SK-N-SH treated with all-trans-retinoic acid at 6 μM for 48 hours (cell line): ENCODE data around the gene CTTNBP2.

Experiments
- ATAC-seq: fragments of 200-7000 bp; cut with Tn5 transposase; 3 replicates; pipeline ENCODE4 v1.9.1; 2020; ENCODE audit warnings: mild to moderate bottlenecking, moderate library complexity
- ARNTL ChIP-seq: fragments of 450-650 bp; formaldehyde crosslinking; IDR thresholded peaks from 2 replicates; pipeline ENCODE4 v1.5.0; 2020; ENCODE audit warnings: low read depth, mild to moderate bottlenecking, moderate library complexity, borderline replicate concordance
- BACH2 ChIP-seq: fragments of 250-450 bp; sonication (Bioruptor Pico); IDR thresholded peaks from 2 replicates; pipeline ENCODE4 v1.9.0; 2021; ENCODE audit warnings: mild to moderate bottlenecking, borderline replicate concordance
- CREB5 ChIP-seq: fragments of 250-450 bp; sonication (Bioruptor Pico); IDR thresholded peaks from 2 replicates; pipeline ENCODE4 v1.5.1; 2020; ENCODE audit warnings: low read depth, mild to moderate bottlenecking, moderate library complexity
- CSDC2 ChIP-seq: fragments of 250-450 bp; sonication (Bioruptor Pico); IDR thresholded peaks from 2 replicates; pipeline ENCODE4 v1.5.0; 2020; ENCODE audit warnings: mild to moderate bottlenecking, moderate library complexity
- CSRNP3 ChIP-seq: fragments of 250-450 bp; sonication (Bioruptor Pico); IDR thresholded peaks from 2 replicates; pipeline ENCODE4 v1.5.1; 2021; ENCODE audit warnings: mild to moderate bottlenecking, moderate library complexity
- ESRRG ChIP-seq: fragments of 250-450 bp; sonication (Bioruptor Pico); IDR thresholded peaks from 2 replicates; pipeline ENCODE4 v1.6.1; 2021; ENCODE audit warnings: mild to moderate bottlenecking
- GLIS3 ChIP-seq: fragments of 250-450 bp; sonication (Bioruptor Pico); IDR thresholded peaks from 2 replicates; pipeline ENCODE4 v1.5.0; 2020; ENCODE audit warnings: mild to moderate bottlenecking, moderate library complexity
- ISL1 ChIP-seq: fragments of 250-450 bp; sonication (Bioruptor Pico); IDR thresholded peaks from 2 replicates; pipeline ENCODE4 v2.1.2; 2022; ENCODE audit warnings: mild to moderate bottlenecking, moderate library complexity
- OSR1 ChIP-seq: fragments of 250-450 bp; sonication (Bioruptor Pico); IDR thresholded peaks from 2 replicates; pipeline ENCODE4 v1.8.0; 2022; ENCODE audit warnings: moderate library complexity, mild to moderate bottlenecking, inconsistent platforms
- PATZ1 ChIP-seq: fragments of 250-450 bp; sonication (Bioruptor Pico); IDR thresholded peaks from 2 replicates; pipeline ENCODE4 v1.8.0; 2020; ENCODE audit warnings: mild to moderate bottlenecking, moderate library complexity, borderline replicate concordance
- PPARA ChIP-seq: fragments of 250-450 bp; sonication (Bioruptor Pico); IDR thresholded peaks from 2 replicates; pipeline ENCODE4 v1.5.0; 2020; ENCODE audit warnings: mild to moderate bottlenecking, borderline replicate concordance
- RARB ChIP-seq: fragments of 250-450 bp; sonication (Bioruptor Pico); IDR thresholded peaks from 2 replicates; pipeline ENCODE4 v1.8.0; 2021; ENCODE audit warnings: mild to moderate bottlenecking, moderate library complexity
- SNAI2 ChIP-seq: fragments of 250-450 bp; sonication (Bioruptor Pico); IDR thresholded peaks from 2 replicates; pipeline ENCODE4 v1.5.0; 2020; ENCODE audit warnings: mild to moderate bottlenecking, moderate library complexity
- TCF4 ChIP-seq: fragments of 250-450 bp; sonication (Bioruptor Pico); IDR thresholded peaks from 2 replicates; pipeline ENCODE4 v1.8.0; 2021; ENCODE audit warnings: mild to moderate bottlenecking, moderate library complexity, borderline replicate concordance
- TOX ChIP-seq: fragments of 250-450 bp; sonication (Bioruptor Pico); IDR thresholded peaks from 2 replicates; pipeline ENCODE4 v1.8.0; 2021; ENCODE audit warnings: mild to moderate bottlenecking, moderate library complexity, borderline replicate concordance
- TSHZ2 ChIP-seq: fragments of 250-450 bp; sonication (Bioruptor Pico); IDR thresholded peaks from 2 replicates; pipeline ENCODE4 v1.5.0; 2020; ENCODE audit warnings: mild to moderate bottlenecking, moderate library complexity
- ZC3H10 ChIP-seq: fragments of 250-450 bp; sonication (Bioruptor Pico); IDR thresholded peaks from 2 replicates; pipeline ENCODE4 v1.5.1; 2021; ENCODE audit warnings: mild to moderate bottlenecking, moderate library complexity
- ZFP3 ChIP-seq: fragments of 250-450 bp; sonication (Bioruptor Pico); IDR thresholded peaks from 2 replicates; pipeline ENCODE4 v1.5.0; 2020; ENCODE audit warnings: mild to moderate bottlenecking, moderate library complexity
- ZFP30 ChIP-seq: fragments of 450-650 bp; formaldehyde crosslinking; IDR thresholded peaks from 2 replicates; pipeline ENCODE4 v1.5.0; 2022; ENCODE audit warnings: mild to moderate bottlenecking, moderate library complexity
- ZNF70 ChIP-seq: fragments of 450-650 bp; formaldehyde crosslinking; IDR thresholded peaks from 2 replicates; pipeline ENCODE4 v1.5.0; 2020; ENCODE audit warnings: mild to moderate bottlenecking, moderate library complexity
- ZNF8 ChIP-seq: fragments of 450-650 bp; formaldehyde crosslinking; IDR thresholded peaks from 2 replicates; pipeline ENCODE4 v1.5.0; 2020; ENCODE audit warnings: mild to moderate bottlenecking, moderate library complexity

CTTNBP2 gene

GRCh38 chr7:117766913-117767312, 106.3 kb downstream of the CTTNBP2 start:
- TF ChIP-seq TCF4 (CRISPR knock-in tag) (no peak), CSDC2 (no peak), TSHZ2 (CRISPR knock-in tag) (no peak), PATZ1 (CRISPR knock-in tag) (no peak), RARB (CRISPR knock-in tag) (no peak), ARNTL (no peak), SNAI2 (CRISPR knock-in tag) (no peak), ZFP3 (CRISPR knock-in tag) (no peak), ESRRG (CRISPR knock-in tag) (no peak), PPARA (no peak), ZNF70 (CRISPR knock-in tag) (no peak), GLIS3 (no peak), BACH2 (no peak), CSRNP3 (no peak)
- no peak for ATAC-seq

- TF ChIP-seq CREB5 (CRISPR knock-in tag) (no peak), SNAI2 (CRISPR knock-in tag) (no peak), ZNF8 (no peak), PATZ1 (CRISPR knock-in tag) (no peak), ZFP30 (no peak), OSR1 (CRISPR knock-in tag) (no peak), RARB (CRISPR knock-in tag) (no peak), BACH2 (no peak), ESRRG (CRISPR knock-in tag) (no peak)
- TF ChIP-seq, all 23 proteins: peak for 0
- no peak for ATAC-seq
Observed at GRCh38 chr7:117764031-117764430, 109.2 kb downstream of the CTTNBP2 start.

- no peak for ATAC-seq
- TF ChIP-seq TOX (CRISPR knock-in tag), result no peak
- no peak for TF ChIP-seq ZNF70 (CRISPR knock-in tag)
- no peak for TF ChIP-seq ZFP3 (CRISPR knock-in tag)
- TF ChIP-seq CSRNP3, result no peak
- no peak for TF ChIP-seq SNAI2 (CRISPR knock-in tag)
- TF ChIP-seq PATZ1 (CRISPR knock-in tag), result no peak
- no peak for TF ChIP-seq TCF4 (CRISPR knock-in tag)
- TF ChIP-seq ZFP30, result no peak
- TF ChIP-seq ARNTL, result no peak
- no peak for TF ChIP-seq ISL1 (CRISPR knock-in tag)
- no peak for TF ChIP-seq OSR1 (CRISPR knock-in tag)
- TF ChIP-seq ZC3H10 (CRISPR knock-in tag), result no peak
- TF ChIP-seq BACH2, result no peak
- TF ChIP-seq CREB5 (CRISPR knock-in tag), result no peak
Observed at GRCh38 chr7:117762055-117762454, 111.2 kb downstream of the CTTNBP2 start.
